Activated naive CD4-positive, alpha-beta T cell treated with anti-CD3 and anti-CD28 coated beads, Interleukin-2, amount 50 U/mL, for 24 hours (primary cell): ENCODE results near the gene DMC1.

Experiments
- H3K27ac Mint-ChIP-seq: one replicate; pipeline ENCODE4 v1.8.0; 2021; ENCODE audit warnings: mild to moderate bottlenecking, mixed read lengths
- H3K27me3 Mint-ChIP-seq: one replicate; pipeline ENCODE4 v1.8.0; 2021; ENCODE audit warnings: mixed read lengths
- H3K36me3 Mint-ChIP-seq: one replicate; pipeline ENCODE4 v1.8.0; 2021; ENCODE audit warnings: mixed read lengths
- H3K4me1 Mint-ChIP-seq: one replicate; pipeline ENCODE4 v1.8.0; 2021; ENCODE audit warnings: mixed read lengths
- H3K4me3 Mint-ChIP-seq: one replicate; pipeline ENCODE4 v1.8.0; 2021; ENCODE audit warnings: mild to moderate bottlenecking, mixed read lengths
- H3K9me3 Mint-ChIP-seq: one replicate; pipeline ENCODE4 v1.8.0; 2021; ENCODE audit warnings: mixed read lengths

The DMC1 gene

GRCh38 chr22:38578505-38578904 lies 8.5 kb upstream of the DMC1 start:
- H3K27me3 Mint-ChIP-seq, result no peaks in the 10 kb centered on the region
- H3K4me3 Mint-ChIP-seq, result no peak overlapping the region
- H3K36me3 Mint-ChIP-seq, result no peaks in the 10 kb centered on the region
- H3K4me1 Mint-ChIP-seq, result no peaks in the 10 kb centered on the region
- no peak overlapping the region for H3K27ac Mint-ChIP-seq
- H3K9me3 Mint-ChIP-seq, result no peaks in the 10 kb centered on the region

DNA sequence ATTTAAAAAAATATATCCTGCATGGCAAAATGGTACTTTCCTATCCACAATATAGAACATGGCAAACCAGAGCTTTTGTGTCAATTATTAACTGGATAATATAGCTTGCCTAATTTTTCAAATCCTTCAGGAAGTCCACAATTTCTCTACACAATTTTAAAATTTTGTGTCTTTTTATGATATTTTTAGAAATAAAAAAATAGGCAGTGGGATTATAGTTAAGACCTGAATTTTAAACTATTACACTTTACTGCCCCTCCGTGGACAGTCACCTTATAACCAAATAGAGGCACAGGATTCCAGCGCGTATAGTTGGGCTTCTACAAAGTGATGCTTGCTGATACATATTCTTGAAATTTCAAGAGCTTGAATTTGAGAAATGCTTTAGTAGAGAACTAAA lies 2.1 kb upstream of the DMC1 start:
- Mint-ChIP-seq H3K4me1 (peaks cover 16% of the 10 kb centered on the region), H3K27ac (no peak overlapping the region), H3K27me3 (no peaks in the 10 kb centered on the region), H3K4me3 (no peak overlapping the region), H3K36me3 (no peaks in the 10 kb centered on the region), H3K9me3 (no peaks in the 10 kb centered on the region)

GRCh38 chr22:38570779-38571364 lies 889 bp upstream of the DMC1 start:
- Mint-ChIP-seq H3K9me3 (no peaks in the 10 kb centered on the region), H3K4me3 (peak overlapping the region; percentile 93), H3K27me3 (no peaks in the 10 kb centered on the region), H3K36me3 (no peaks in the 10 kb centered on the region), H3K27ac (peak overlapping the region; percentile 38), H3K4me1 (peaks cover 16% of the 10 kb centered on the region)

DNA sequence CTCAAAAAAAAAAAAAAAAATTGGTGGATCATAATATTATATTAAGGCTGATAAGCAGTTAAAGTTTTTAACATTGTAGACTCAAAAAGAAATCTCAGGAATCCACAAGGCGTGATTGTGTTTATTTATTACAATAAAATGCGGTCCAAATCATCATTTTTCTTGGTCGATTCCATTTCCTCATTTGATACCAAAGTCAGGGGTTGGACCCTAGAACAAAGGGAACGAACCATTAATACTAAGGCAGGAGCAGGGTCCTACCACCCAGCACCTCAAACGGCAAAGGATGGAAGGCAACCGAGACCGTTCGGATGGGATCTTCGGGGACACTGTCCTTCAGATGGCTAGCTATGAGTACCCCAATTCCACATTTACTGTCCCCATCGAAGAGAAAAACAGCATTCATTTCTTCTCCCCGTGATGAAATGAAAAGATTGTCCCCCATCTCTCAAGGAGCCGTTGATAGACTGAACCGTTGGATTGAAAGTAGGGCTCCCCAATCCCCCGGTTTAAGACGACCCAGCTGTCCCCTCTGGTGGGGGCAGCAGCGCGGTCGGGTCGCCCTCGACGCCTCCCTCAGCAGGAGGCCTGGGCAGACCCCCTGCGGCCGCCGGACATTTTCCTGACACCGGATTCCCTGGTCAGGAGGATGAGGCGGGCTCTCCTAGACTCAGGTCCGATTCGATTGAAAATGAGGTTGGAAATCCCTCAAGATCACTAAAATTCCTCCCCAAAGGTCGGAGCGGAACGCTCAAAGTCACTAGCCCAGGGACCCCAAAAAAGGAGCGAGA lies 607 bp downstream of the DMC1 start:
- Mint-ChIP-seq H3K36me3 (no peaks in the 10 kb centered on the region), H3K27me3 (no peaks in the 10 kb centered on the region), H3K9me3 (no peaks in the 10 kb centered on the region), H3K27ac (peak overlapping the region; percentile 86), H3K4me3 (peak overlapping the region; percentile 93), H3K4me1 (peaks cover 16% of the 10 kb centered on the region)

DNA sequence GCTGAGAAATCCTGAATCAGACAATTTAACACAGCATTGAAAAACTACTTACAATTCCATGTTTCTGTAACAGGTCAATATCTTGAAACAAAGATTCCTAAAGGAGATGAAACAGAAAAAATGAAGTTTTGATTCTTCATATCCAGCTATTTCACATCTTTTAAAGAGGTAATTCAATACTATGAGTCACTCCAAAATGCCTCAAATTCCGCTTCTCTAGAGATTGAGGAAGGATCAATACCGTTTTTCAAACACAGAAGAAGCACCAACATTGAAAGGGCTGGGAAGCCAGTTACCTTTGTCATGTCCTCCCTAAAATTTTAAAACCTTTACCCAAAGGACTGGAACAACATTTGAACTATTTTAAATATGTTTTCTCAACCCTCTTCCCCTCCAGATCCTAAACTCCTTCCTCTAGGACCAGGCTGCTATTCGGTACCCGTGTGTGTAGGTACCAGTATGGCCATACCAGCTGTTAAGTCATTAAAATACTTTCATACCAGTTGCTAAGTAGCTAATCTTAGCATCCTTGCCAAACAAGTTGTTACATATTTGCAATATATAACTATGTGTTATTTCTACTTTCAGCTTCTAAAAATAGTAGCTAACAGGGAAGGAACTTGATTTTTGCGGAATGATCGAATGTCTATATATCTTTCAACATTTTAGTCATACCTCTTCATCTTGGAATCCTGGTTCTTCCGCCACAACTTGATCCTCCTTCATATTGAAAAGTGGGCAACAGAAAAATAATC lies 2.3 kb downstream of the DMC1 start:
- Mint-ChIP-seq H3K4me1 (peaks cover 16% of the 10 kb centered on the region), H3K36me3 (no peaks in the 10 kb centered on the region), H3K9me3 (no peaks in the 10 kb centered on the region), H3K27ac (peak overlapping the region; percentile 3), H3K4me3 (peak overlapping the region; percentile 13), H3K27me3 (no peaks in the 10 kb centered on the region)

DNA sequence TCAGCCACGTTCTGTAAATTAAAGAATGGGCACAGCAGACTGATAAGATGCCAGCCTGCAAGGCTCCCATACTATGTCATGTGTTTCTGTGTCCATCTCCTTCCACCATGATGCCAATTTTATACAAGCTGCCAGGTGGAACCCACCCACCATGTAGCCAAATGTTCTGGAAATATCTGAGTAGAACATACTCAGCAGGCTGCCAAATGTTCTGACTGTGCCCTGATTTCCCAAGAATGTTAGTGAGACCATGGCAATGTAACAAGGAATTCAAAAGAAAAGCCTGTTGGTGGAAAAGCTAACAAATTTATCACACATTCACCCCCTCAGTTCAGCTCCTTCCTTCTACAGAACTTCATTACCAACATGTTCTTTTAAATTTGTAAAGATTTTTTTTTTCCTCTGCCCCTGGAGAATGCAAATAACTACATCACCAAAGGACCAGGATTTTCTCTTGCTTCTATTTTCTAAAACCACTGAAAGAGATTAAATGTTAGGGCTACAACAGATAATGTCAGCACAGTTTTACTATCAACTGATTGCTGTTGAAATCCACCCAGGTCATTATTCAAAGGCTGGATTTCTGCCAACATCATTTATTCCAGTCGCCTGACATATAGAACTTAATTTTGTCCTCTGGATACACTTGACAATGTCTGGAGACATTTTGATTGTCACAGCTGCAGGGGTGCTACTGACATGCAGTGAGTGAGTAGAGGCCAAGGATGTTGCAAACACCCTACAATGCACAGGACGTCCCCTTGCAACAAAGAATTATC lies 3.1 kb downstream of the DMC1 start:
- Mint-ChIP-seq H3K27me3 (no peaks in the 10 kb centered on the region), H3K27ac (no peak overlapping the region)

DNA sequence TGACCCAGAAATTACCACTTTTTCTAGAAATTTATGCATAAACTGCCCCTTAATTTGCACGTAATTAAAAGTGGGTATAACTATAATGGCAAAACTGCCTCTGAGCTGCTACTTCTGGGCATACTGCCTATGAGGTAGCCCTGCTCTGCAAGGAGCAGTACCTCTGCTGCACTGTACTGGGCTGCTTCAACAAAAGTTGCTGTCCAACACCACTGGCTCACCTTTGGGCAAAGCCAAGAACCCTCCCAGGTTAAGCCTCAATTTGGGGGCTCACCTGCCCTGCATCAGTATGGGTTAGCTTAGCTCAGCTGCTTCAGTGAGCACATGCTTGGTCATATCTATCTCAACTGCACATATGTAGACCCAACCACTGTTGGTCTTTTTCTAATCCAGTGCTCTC lies 4.5 kb downstream of the DMC1 start:
- no peaks in the 10 kb centered on the region for H3K27me3 Mint-ChIP-seq
- H3K36me3 Mint-ChIP-seq, result no peaks in the 10 kb centered on the region
- no peaks in the 10 kb centered on the region for H3K9me3 Mint-ChIP-seq
- H3K27ac Mint-ChIP-seq, result no peak overlapping the region
- H3K4me3 Mint-ChIP-seq, result no peak overlapping the region
- peaks cover 4% of the 10 kb centered on the region for H3K4me1 Mint-ChIP-seq

More for the DNA sequence above, 3.1 kb downstream of the DMC1 start:
- no peaks in the 10 kb centered on the region for H3K9me3 Mint-ChIP-seq
- H3K4me3 Mint-ChIP-seq, result no peak overlapping the region
- no peaks in the 10 kb centered on the region for H3K36me3 Mint-ChIP-seq
- peaks cover 16% of the 10 kb centered on the region for H3K4me1 Mint-ChIP-seq

DNA sequence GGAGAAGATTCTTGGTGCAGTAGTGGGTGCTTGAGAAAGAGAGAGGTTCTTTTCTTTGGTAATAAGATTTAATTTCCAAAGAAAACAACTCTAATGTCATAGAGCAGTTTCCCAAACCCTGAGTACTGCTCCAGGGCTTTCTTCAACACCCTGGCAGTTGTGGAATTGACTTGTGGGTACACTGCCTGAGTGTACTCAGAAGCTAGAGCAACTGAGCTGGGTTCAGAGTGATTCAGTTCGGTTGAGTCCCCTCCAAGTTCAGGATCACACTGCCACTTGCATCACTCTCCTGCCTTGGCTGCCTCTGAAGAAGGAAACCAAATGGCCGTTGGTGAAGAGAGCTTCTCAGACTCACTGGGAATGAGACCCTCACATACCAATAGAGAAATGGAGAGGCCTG lies 5.3 kb downstream of the DMC1 start:
- Mint-ChIP-seq H3K36me3 (no peaks in the 10 kb centered on the region), H3K4me1 (peaks cover under 1% of the 10 kb centered on the region), H3K27ac (no peak overlapping the region), H3K27me3 (no peaks in the 10 kb centered on the region), H3K4me3 (no peak overlapping the region), H3K9me3 (no peaks in the 10 kb centered on the region)

DNA sequence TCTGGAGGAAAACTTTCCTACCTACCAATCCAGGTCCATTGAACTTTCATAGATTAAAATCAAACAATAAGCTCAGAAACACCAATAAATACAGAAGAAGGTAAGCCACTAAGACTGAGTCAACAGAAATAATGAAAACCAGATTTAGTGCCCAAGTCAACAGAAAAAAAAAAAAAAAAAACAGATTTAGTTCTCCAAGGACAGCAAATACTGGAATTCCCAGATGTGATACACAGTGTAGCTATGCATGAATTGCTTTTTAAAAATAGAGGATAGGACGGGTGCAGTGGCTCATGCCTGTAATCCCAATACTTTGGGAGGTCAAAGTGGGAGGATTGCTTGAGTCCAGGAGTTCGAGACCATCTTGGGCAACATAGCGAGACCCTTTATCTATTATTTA lies 15.7 kb downstream of the DMC1 start:
- Mint-ChIP-seq H3K27me3 (no peaks in the 10 kb centered on the region), H3K9me3 (no peaks in the 10 kb centered on the region), H3K27ac (no peak overlapping the region), H3K36me3 (no peaks in the 10 kb centered on the region), H3K4me3 (no peak overlapping the region), H3K4me1 (no peaks in the 10 kb centered on the region)

- no peaks in the 10 kb centered on the region for H3K27me3 Mint-ChIP-seq
- H3K36me3 Mint-ChIP-seq, result no peaks in the 10 kb centered on the region
- no peaks in the 10 kb centered on the region for H3K4me1 Mint-ChIP-seq
- no peak overlapping the region for H3K4me3 Mint-ChIP-seq
- no peaks in the 10 kb centered on the region for H3K9me3 Mint-ChIP-seq
- no peak overlapping the region for H3K27ac Mint-ChIP-seq
These were observed 20.7 kb downstream of the DMC1 start for GRCh38 chr22:38549101-38549894.

DNA sequence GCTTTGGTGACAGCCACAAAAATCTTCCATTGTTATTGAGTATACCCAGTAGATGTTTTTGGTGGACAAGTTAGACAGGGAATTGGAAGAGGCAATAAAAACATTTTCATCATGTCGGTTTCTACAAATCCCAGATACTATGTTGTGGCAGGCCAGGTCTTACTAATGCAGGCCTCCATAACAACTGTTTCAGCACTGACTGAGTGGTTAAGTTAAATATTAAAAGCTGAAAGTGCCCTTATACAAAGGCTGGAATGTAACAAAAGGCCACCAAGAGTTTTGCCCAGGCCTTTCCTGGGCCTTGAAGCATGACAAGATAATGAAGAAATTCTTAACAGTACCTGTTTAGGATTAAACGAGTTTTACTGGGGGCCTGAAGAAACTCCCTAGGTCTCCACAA lies 29.3 kb downstream of the DMC1 start:
- H3K4me3 Mint-ChIP-seq, result no peak overlapping the region
- H3K36me3 Mint-ChIP-seq, result peaks cover 3% of the 10 kb centered on the region
- H3K4me1 Mint-ChIP-seq, result no peaks in the 10 kb centered on the region
- no peaks in the 10 kb centered on the region for H3K27me3 Mint-ChIP-seq
- H3K9me3 Mint-ChIP-seq, result no peaks in the 10 kb centered on the region
- H3K27ac Mint-ChIP-seq, result no peak overlapping the region

GRCh38 chr22:38531251-38531938 lies 38.6 kb downstream of the DMC1 start:
- no peaks in the 10 kb centered on the region for H3K27me3 Mint-ChIP-seq

GRCh38 chr22:38524429-38524828 lies 45.6 kb downstream of the DMC1 start:
- Mint-ChIP-seq H3K36me3 (no peaks in the 10 kb centered on the region), H3K9me3 (no peaks in the 10 kb centered on the region), H3K4me1 (peaks cover 3% of the 10 kb centered on the region), H3K27me3 (peaks cover 2% of the 10 kb centered on the region), H3K4me3 (no peak overlapping the region), H3K27ac (no peak overlapping the region)

More at GRCh38 chr22:38531251-38531938, 38.6 kb downstream of the DMC1 start:
- Mint-ChIP-seq H3K4me1 (peaks cover 15% of the 10 kb centered on the region), H3K27ac (peak overlapping the region; percentile 94), H3K4me3 (peak overlapping the region; percentile 78), H3K9me3 (no peaks in the 10 kb centered on the region), H3K36me3 (no peaks in the 10 kb centered on the region)

GRCh38 chr22:38523479-38523878 lies 46.5 kb downstream of the DMC1 start:
- Mint-ChIP-seq H3K4me3 (no peak overlapping the region), H3K36me3 (no peaks in the 10 kb centered on the region), H3K27ac (no peak overlapping the region), H3K4me1 (no peaks in the 10 kb centered on the region), H3K27me3 (peaks cover 2% of the 10 kb centered on the region), H3K9me3 (no peaks in the 10 kb centered on the region)
